ENCODE results near the gene KCNJ8.
A peak's percentile ranks its signal among the peaks of the same experiment; 100 is the strongest.
"Not testable (repeated sequence)": the region's sequence is repeated elsewhere in the genome, so short reads cannot be mapped to it uniquely, and the experiment has no call there.

Gene KCNJ8

GRCh38 chr12:21782723-21783122, 8.2 kb upstream of the KCNJ8 start:
- not testable (repeated sequence) for H3K4me1 ChIP-seq (ENCODE audit: control insufficient read depth, insufficient read depth, low read length); H3K27me3 ChIP-seq (replicated peaks; ENCODE audit: control insufficient read depth, insufficient read depth, low read length); H3K9ac ChIP-seq (ENCODE audit: low read length); H3K4me3 ChIP-seq (ENCODE audit: low read length); DNase-seq (ENCODE audit: low read depth); H3K36me3 ChIP-seq (ENCODE audit: control insufficient read depth, insufficient read depth, low read length, severe bottlenecking); H3K9me3 ChIP-seq (ENCODE audit: control insufficient read depth, low read length)

DNA sequence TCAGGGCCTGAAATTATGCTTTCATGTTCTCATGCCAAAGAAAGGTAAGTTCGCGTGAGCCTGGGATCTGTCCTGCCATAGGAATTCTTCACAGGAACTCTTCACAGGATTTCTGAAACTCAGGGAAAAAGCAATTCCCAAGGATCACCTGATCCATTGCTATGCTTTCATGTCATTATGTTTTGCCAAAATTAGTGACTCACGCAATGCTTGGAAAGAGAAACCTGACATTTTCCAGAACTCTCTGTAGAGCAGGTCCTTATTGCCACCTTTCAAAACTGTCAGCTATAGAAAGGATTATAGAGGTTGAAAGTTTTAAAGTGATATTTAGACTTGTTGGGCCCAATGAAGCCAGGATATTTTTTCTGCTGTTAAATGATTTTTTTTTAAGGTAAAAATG, 6.3 kb upstream of the KCNJ8 start:
- H3K9me3 ChIP-seq (ENCODE audit: control insufficient read depth, low read length): no peaks in the 10 kb centered on the region
- H3K36me3 ChIP-seq (ENCODE audit: control insufficient read depth, insufficient read depth, low read length, severe bottlenecking): no peaks in the 10 kb centered on the region
- no peak for DNase-seq (ENCODE audit: low read depth)
- no peaks in the 10 kb centered on the region for H3K27me3 ChIP-seq (replicated peaks; ENCODE audit: control insufficient read depth, insufficient read depth, low read length)
- H3K9ac ChIP-seq (ENCODE audit: low read length): no peak overlapping the region
- no peaks in the 10 kb centered on the region for H3K4me1 ChIP-seq (ENCODE audit: control insufficient read depth, insufficient read depth, low read length)
- H3K4me3 ChIP-seq (ENCODE audit: low read length): no peak overlapping the region

GRCh38 chr12:21776175-21776574, 1.7 kb upstream of the KCNJ8 start:
- H3K4me1 ChIP-seq (ENCODE audit: control insufficient read depth, insufficient read depth, low read length): peaks cover 24% of the 10 kb centered on the region
- H3K27me3 ChIP-seq (replicated peaks; ENCODE audit: control insufficient read depth, insufficient read depth, low read length): no peaks in the 10 kb centered on the region
- no peak overlapping the region for H3K9ac ChIP-seq (ENCODE audit: low read length)
- no peaks in the 10 kb centered on the region for H3K36me3 ChIP-seq (ENCODE audit: control insufficient read depth, insufficient read depth, low read length, severe bottlenecking)
- H3K9me3 ChIP-seq (ENCODE audit: control insufficient read depth, low read length): no peaks in the 10 kb centered on the region
- H3K4me3 ChIP-seq (ENCODE audit: low read length): no peak overlapping the region
- DNase-seq (ENCODE audit: low read depth): no peak

- Histone ChIP-seq H3K4me1 (ENCODE audit: control insufficient read depth, insufficient read depth, low read length) (peaks cover 33% of the 10 kb centered on the region), H3K4me3 (ENCODE audit: low read length) (peak overlapping the region; percentile 78), H3K9me3 (ENCODE audit: control insufficient read depth, low read length) (no peaks in the 10 kb centered on the region), H3K27me3 (replicated peaks; ENCODE audit: control insufficient read depth, insufficient read depth, low read length) (no peaks in the 10 kb centered on the region), H3K9ac (ENCODE audit: low read length) (peak overlapping the region; percentile 72), H3K36me3 (ENCODE audit: control insufficient read depth, insufficient read depth, low read length, severe bottlenecking) (no peaks in the 10 kb centered on the region)
- no peak for DNase-seq (ENCODE audit: low read depth)
Observed at GRCh38 chr12:21775133-21775820, 771 bp upstream of the KCNJ8 start.

- H3K9me3 ChIP-seq (ENCODE audit: control insufficient read depth, low read length): no peaks in the 10 kb centered on the region
- H3K4me1 ChIP-seq (ENCODE audit: control insufficient read depth, insufficient read depth, low read length): peaks cover 37% of the 10 kb centered on the region
- no peaks in the 10 kb centered on the region for H3K27me3 ChIP-seq (replicated peaks; ENCODE audit: control insufficient read depth, insufficient read depth, low read length)
- peak overlapping the region; percentile 84 for H3K9ac ChIP-seq (ENCODE audit: low read length)
- peak overlapping the region; percentile 85 for H3K4me3 ChIP-seq (ENCODE audit: low read length)
- DNase-seq (ENCODE audit: low read depth): no peak
- no peaks in the 10 kb centered on the region for H3K36me3 ChIP-seq (ENCODE audit: control insufficient read depth, insufficient read depth, low read length, severe bottlenecking)
Observed at GRCh38 chr12:21773806-21774205, 700 bp downstream of the KCNJ8 start.

GRCh38 chr12:21773263-21773741, 1.2 kb downstream of the KCNJ8 start:
- peak overlapping the region; percentile 85 for H3K4me3 ChIP-seq (ENCODE audit: low read length)
- DNase-seq (ENCODE audit: low read depth): no peak
- no peaks in the 10 kb centered on the region for H3K27me3 ChIP-seq (replicated peaks; ENCODE audit: control insufficient read depth, insufficient read depth, low read length)
- H3K4me1 ChIP-seq (ENCODE audit: control insufficient read depth, insufficient read depth, low read length): peaks cover 37% of the 10 kb centered on the region
- no peaks in the 10 kb centered on the region for H3K36me3 ChIP-seq (ENCODE audit: control insufficient read depth, insufficient read depth, low read length, severe bottlenecking)
- no peaks in the 10 kb centered on the region for H3K9me3 ChIP-seq (ENCODE audit: control insufficient read depth, low read length)
- H3K9ac ChIP-seq (ENCODE audit: low read length): peak overlapping the region; percentile 84

DNA sequence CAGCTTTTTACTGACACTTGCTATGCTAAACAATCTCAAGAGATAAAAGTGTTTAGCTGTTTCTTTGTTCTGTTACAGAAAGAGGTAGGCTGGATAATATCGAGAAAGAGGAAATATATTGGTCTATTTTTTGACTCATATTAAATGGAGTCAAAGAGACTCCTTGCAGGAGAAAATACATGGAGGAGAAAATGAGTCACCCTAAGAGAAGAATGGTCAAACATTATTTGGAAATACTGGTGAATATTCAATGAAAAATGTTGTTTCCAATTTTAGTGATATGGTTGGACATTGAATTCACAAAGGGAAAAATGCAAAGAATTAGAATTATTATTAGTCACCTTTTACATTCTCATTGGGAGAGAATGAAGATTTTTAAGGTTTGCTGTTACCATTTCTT, 3.2 kb downstream of the KCNJ8 start:
- no peaks in the 10 kb centered on the region for H3K9me3 ChIP-seq (ENCODE audit: control insufficient read depth, low read length)
- H3K9ac ChIP-seq (ENCODE audit: low read length): peak overlapping the region; percentile 13
- H3K4me3 ChIP-seq (ENCODE audit: low read length): peak overlapping the region; percentile 85
- H3K36me3 ChIP-seq (ENCODE audit: control insufficient read depth, insufficient read depth, low read length, severe bottlenecking): peaks cover 2% of the 10 kb centered on the region
- H3K4me1 ChIP-seq (ENCODE audit: control insufficient read depth, insufficient read depth, low read length): peaks cover 37% of the 10 kb centered on the region
- peak; percentile 20 for DNase-seq (ENCODE audit: low read depth)
- H3K27me3 ChIP-seq (replicated peaks; ENCODE audit: control insufficient read depth, insufficient read depth, low read length): no peaks in the 10 kb centered on the region

- DNase-seq (ENCODE audit: low read depth): no peak
Observed at GRCh38 chr12:21769307-21769706, 5.2 kb downstream of the KCNJ8 start.

DNA sequence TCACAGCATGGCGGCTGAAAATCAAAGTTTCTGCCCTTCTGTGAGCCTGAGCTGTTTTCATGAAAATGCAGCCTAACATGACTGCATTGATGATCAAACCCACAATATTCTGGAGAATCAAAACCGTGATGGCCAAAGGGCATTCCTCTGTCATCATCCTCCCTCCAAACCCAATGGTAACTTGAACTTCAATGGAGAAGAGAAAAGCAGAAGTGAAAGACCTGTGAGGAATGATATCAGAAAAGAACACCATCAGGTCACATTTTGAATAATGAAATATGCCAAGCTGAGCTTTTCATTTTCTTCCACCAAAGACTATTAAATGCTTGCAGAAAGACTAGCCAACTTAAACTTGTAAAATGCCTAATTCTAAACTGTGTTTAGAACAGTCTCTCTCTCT, 8.1 kb downstream of the KCNJ8 start:
- DNase-seq (ENCODE audit: low read depth): no peak
- H3K4me3 ChIP-seq (ENCODE audit: low read length): no peak overlapping the region
- no peaks in the 10 kb centered on the region for H3K9me3 ChIP-seq (ENCODE audit: control insufficient read depth, low read length)
- no peaks in the 10 kb centered on the region for H3K27me3 ChIP-seq (replicated peaks; ENCODE audit: control insufficient read depth, insufficient read depth, low read length)
- peaks cover 13% of the 10 kb centered on the region for H3K4me1 ChIP-seq (ENCODE audit: control insufficient read depth, insufficient read depth, low read length)
- H3K36me3 ChIP-seq (ENCODE audit: control insufficient read depth, insufficient read depth, low read length, severe bottlenecking): peaks cover 15% of the 10 kb centered on the region
- H3K9ac ChIP-seq (ENCODE audit: low read length): no peak overlapping the region

More at GRCh38 chr12:21769307-21769706, 5.2 kb downstream of the KCNJ8 start:
- no peaks in the 10 kb centered on the region for H3K9me3 ChIP-seq (ENCODE audit: control insufficient read depth, low read length)
- peaks cover 15% of the 10 kb centered on the region for H3K36me3 ChIP-seq (ENCODE audit: control insufficient read depth, insufficient read depth, low read length, severe bottlenecking)
- H3K4me1 ChIP-seq (ENCODE audit: control insufficient read depth, insufficient read depth, low read length): peaks cover 33% of the 10 kb centered on the region
- no peak overlapping the region for H3K9ac ChIP-seq (ENCODE audit: low read length)
- H3K4me3 ChIP-seq (ENCODE audit: low read length): no peak overlapping the region
- no peaks in the 10 kb centered on the region for H3K27me3 ChIP-seq (replicated peaks; ENCODE audit: control insufficient read depth, insufficient read depth, low read length)

- no peak for DNase-seq (ENCODE audit: low read depth)
- H3K9ac ChIP-seq (ENCODE audit: low read length): no peak overlapping the region
Observed at GRCh38 chr12:21764950-21765349, 9.6 kb downstream of the KCNJ8 start.

GRCh38 chr12:21764065-21764464, 10.4 kb downstream of the KCNJ8 start:
- H3K36me3 ChIP-seq (ENCODE audit: control insufficient read depth, insufficient read depth, low read length, severe bottlenecking): peaks cover 15% of the 10 kb centered on the region

More at GRCh38 chr12:21764950-21765349, 9.6 kb downstream of the KCNJ8 start:
- peaks cover 15% of the 10 kb centered on the region for H3K36me3 ChIP-seq (ENCODE audit: control insufficient read depth, insufficient read depth, low read length, severe bottlenecking)
- H3K4me1 ChIP-seq (ENCODE audit: control insufficient read depth, insufficient read depth, low read length): peaks cover under 1% of the 10 kb centered on the region
- no peak overlapping the region for H3K4me3 ChIP-seq (ENCODE audit: low read length)
- no peaks in the 10 kb centered on the region for H3K9me3 ChIP-seq (ENCODE audit: control insufficient read depth, low read length)
- no peaks in the 10 kb centered on the region for H3K27me3 ChIP-seq (replicated peaks; ENCODE audit: control insufficient read depth, insufficient read depth, low read length)

DNA sequence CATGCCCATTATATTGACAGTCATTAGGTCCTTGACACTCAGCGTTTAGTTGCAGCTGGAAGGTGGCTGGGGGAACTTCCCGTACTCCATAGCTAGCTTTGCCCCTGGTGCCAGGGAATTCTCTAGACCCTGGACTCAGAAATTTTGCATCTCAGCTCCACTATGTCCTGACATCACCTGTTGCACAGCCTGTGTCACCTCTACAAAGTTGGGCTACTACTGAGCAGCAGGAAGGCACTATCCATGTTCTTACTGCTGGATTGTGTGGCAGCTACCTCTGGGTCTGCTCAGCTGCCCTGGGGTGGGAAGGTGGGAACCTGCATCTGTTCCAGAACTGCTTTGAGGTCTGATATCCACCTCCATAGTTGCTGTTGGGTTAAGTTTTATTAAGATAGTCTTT, 11.0 kb downstream of the KCNJ8 start:
- H3K9ac ChIP-seq (ENCODE audit: low read length): no peak overlapping the region
- H3K27me3 ChIP-seq (replicated peaks; ENCODE audit: control insufficient read depth, insufficient read depth, low read length): no peaks in the 10 kb centered on the region
- DNase-seq (ENCODE audit: low read depth): no peak
- H3K4me1 ChIP-seq (ENCODE audit: control insufficient read depth, insufficient read depth, low read length): no peaks in the 10 kb centered on the region
- H3K4me3 ChIP-seq (ENCODE audit: low read length): no peak overlapping the region
- H3K36me3 ChIP-seq (ENCODE audit: control insufficient read depth, insufficient read depth, low read length, severe bottlenecking): peaks cover 15% of the 10 kb centered on the region
- no peaks in the 10 kb centered on the region for H3K9me3 ChIP-seq (ENCODE audit: control insufficient read depth, low read length)

More at GRCh38 chr12:21764065-21764464, 10.4 kb downstream of the KCNJ8 start:
- DNase-seq (ENCODE audit: low read depth): no peak
- Histone ChIP-seq H3K9me3 (ENCODE audit: control insufficient read depth, low read length) (no peaks in the 10 kb centered on the region), H3K27me3 (replicated peaks; ENCODE audit: control insufficient read depth, insufficient read depth, low read length) (no peaks in the 10 kb centered on the region), H3K4me3 (ENCODE audit: low read length) (no peak overlapping the region), H3K4me1 (ENCODE audit: control insufficient read depth, insufficient read depth, low read length) (no peaks in the 10 kb centered on the region), H3K9ac (ENCODE audit: low read length) (no peak overlapping the region)

Measured in adipocyte (in vitro differentiated cells).